ENCODE data around the gene MAGI1. TPM values are rescaled to one million over a fixed set of nuclear protein-coding genes. Genes with fewer than 3 reads are reported as not detected.

MAGI1 gene
- total RNA-seq, 1 donor from 2014 or later: 34.1 TPM

- ATAC-seq (ENCODE audit: poor library complexity) (no peak), DNase-seq (no peak)
- intact Hi-C loops (cut with DNase I): no loop called here
These were observed 204.8 kb downstream of the MAGI1 start for GRCh38 chr3:65833761-65834505.

- ATAC-seq (ENCODE audit: poor library complexity): no peak
- intact Hi-C loops (cut with DNase I): no loop called here
- DNase-seq: no peak
These were observed 206.8 kb downstream of the MAGI1 start for GRCh38 chr3:65831733-65832425.

- intact Hi-C loops (cut with DNase I): no loop called here
- ATAC-seq (ENCODE audit: poor library complexity): no peak
- no peak for DNase-seq
These were observed 207.6 kb downstream of the MAGI1 start for GRCh38 chr3:65830948-65831732.

- ATAC-seq (ENCODE audit: poor library complexity) (no peak), DNase-seq (no peak)
- intact Hi-C loops (cut with DNase I): no loop called here
These were observed 209.5 kb downstream of the MAGI1 start for GRCh38 chr3:65829228-65829627.

- DNase-seq (no peak), ATAC-seq (ENCODE audit: poor library complexity) (no peak)
- intact Hi-C loops (cut with DNase I): no loop called here
These were observed 210.0 kb downstream of the MAGI1 start for GRCh38 chr3:65828706-65829105.

- no peak for DNase-seq
- intact Hi-C loops (cut with DNase I): no loop called here
- ATAC-seq (ENCODE audit: poor library complexity): no peak
These were observed 211.6 kb downstream of the MAGI1 start for GRCh38 chr3:65827076-65827475.

- intact Hi-C loops (cut with DNase I): no loop called here
- ATAC-seq (ENCODE audit: poor library complexity): no peak
- DNase-seq: no peak
These were observed 214.6 kb downstream of the MAGI1 start for GRCh38 chr3:65824166-65824565.

DNA sequence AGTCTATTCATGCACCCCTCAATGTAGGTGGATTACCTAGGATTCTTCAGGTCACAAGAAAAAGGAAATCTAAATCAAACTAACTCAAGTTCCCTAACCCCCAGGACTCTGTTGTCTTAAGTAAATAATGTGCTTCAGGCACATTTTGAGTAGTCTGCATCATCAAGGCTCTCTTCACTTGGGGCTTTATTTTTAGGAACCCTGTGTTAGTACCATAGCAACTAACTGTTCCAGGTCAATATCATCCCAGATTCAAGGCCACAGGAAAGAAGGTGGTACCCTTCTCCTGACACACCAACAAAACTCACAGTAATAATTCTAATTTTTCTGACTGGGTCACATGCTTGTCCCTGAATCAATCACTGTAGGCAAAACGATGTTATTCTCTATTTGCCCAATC is 218.1 kb downstream of the MAGI1 start:
- DNase-seq: no peak
- ATAC-seq (ENCODE audit: poor library complexity): peak; percentile 60
- intact Hi-C loops (cut with DNase I): no loop called here

DNA sequence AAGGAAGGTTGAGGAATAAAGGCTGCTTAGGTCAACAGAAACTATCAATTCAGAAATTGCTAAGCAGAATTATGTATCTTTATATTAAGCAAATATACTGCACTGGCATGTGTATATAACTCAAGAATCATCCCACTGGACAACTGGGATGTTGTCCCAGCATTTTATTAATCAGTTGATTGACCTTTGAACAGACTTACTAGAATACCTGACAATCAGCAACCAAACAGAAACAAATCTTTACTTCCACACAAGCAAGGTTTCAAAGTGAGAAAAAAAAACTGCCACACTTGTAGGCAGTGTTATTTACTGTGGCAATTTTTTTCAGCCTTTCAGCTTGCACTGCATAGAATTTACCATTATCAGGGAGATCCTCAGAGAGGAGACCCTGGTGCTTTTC is 218.8 kb downstream of the MAGI1 start:
- intact Hi-C loops (cut with DNase I): no loop called here
- DNase-seq (no peak), ATAC-seq (ENCODE audit: poor library complexity) (no peak)

- ATAC-seq (ENCODE audit: poor library complexity) (no peak), DNase-seq (no peak)
- intact Hi-C loops (cut with DNase I): no loop called here
These were observed 221.1 kb downstream of the MAGI1 start for GRCh38 chr3:65817553-65818126.

GRCh38 chr3:65816208-65816607 is 222.5 kb downstream of the MAGI1 start:
- intact Hi-C loops (cut with DNase I): no loop called here

GRCh38 chr3:65814845-65815578 is 223.7 kb downstream of the MAGI1 start:
- DNase-seq (no peak), ATAC-seq (ENCODE audit: poor library complexity) (no peak)
- intact Hi-C loops (cut with DNase I): no loop called here

More at GRCh38 chr3:65816208-65816607, 222.5 kb downstream of the MAGI1 start:
- DNase-seq (no peak), ATAC-seq (ENCODE audit: poor library complexity) (no peak)

DNA sequence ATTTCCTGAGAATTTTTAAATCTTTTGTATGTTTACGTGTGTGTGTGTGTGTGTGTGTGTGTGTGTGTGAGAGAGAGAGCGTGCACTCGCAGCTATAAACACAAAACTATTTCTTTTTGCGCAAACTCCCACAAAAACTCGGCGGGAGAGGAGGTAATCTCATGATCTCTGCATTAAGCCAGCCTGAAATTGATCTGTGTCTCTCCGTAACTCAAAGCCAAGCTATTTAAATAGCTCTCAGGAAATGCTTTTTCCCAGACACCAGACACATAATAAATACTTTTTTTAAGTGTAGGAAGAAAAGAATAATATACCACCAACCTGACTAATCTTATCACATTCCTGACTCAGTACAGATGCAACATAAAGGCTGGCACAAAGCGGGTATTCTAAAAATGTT is 226.8 kb downstream of the MAGI1 start:
- intact Hi-C loops (cut with DNase I): no loop called here
- DNase-seq: no peak
- ATAC-seq (ENCODE audit: poor library complexity): no peak

- intact Hi-C loops (cut with DNase I): no loop called here
- peak; percentile 72 for ATAC-seq (ENCODE audit: poor library complexity)
- DNase-seq: peak; percentile 43
These were observed 227.5 kb downstream of the MAGI1 start for GRCh38 chr3:65811086-65811761.

- intact Hi-C loops (cut with DNase I): no loop called here
- ATAC-seq (ENCODE audit: poor library complexity) (no peak), DNase-seq (no peak)
These were observed 228.4 kb downstream of the MAGI1 start for GRCh38 chr3:65810302-65810701.

GRCh38 chr3:65809641-65810150 is 229.0 kb downstream of the MAGI1 start:
- intact Hi-C loops (cut with DNase I): no loop called here
- no peak for ATAC-seq (ENCODE audit: poor library complexity)
- no peak for DNase-seq

- ATAC-seq (ENCODE audit: poor library complexity) (no peak), DNase-seq (no peak)
- intact Hi-C loops (cut with DNase I): no loop called here
These were observed 229.9 kb downstream of the MAGI1 start for GRCh38 chr3:65808824-65809223.

GRCh38 chr3:65808407-65808806 is 230.3 kb downstream of the MAGI1 start:
- intact Hi-C loops (cut with DNase I): no loop called here
- no peak for ATAC-seq (ENCODE audit: poor library complexity)
- DNase-seq: no peak

Measured in Right ventricle myocardium superior (tissue), 1 donor.